Hepatocyte (in vitro differentiated cells): ENCODE measurements around the gene ZNHIT6. TPM values are rescaled to one million over a fixed set of nuclear protein-coding genes. Genes with fewer than 3 reads are reported as not detected.

Experiments
- DNase-seq: peaks from one replicate; pipeline ENCODE4 v3.0.0-alpha.2; 2016; ENCODE audit warnings: low spot score
- H2AFZ ChIP-seq: fragments of 200-600 bp; sonication (generic); 2 replicates; pipeline ENCODE4 v1.6.0; 2016; ENCODE audit warnings: antibody characterized with exemption, mild to moderate bottlenecking
- H3K27ac ChIP-seq: fragments of 200-600 bp; sonication (generic); 2 replicates; pipeline ENCODE4 v1.5.1; 2016; ENCODE audit warnings: mild to moderate bottlenecking
- H3K27me3 ChIP-seq: fragments of 200-600 bp; sonication (generic); 2 replicates; pipeline ENCODE4 v1.6.1; 2016
- H3K36me3 ChIP-seq: fragments of 200-600 bp; sonication (generic); replicated peaks from 2 replicates; pipeline ENCODE4 v1.5.1; 2016; ENCODE audit warnings: low read depth; ENCODE audit not compliant: insufficient read depth
- H3K4me1 ChIP-seq: fragments of 200-600 bp; sonication (generic); 2 replicates; pipeline ENCODE4 v1.5.1; 2016; ENCODE audit warnings: mild to moderate bottlenecking, moderate library complexity; ENCODE audit not compliant: insufficient read depth
- H3K4me2 ChIP-seq: fragments of 200-600 bp; sonication (generic); 2 replicates; pipeline ENCODE4 v1.6.0; 2016
- H3K4me3 ChIP-seq: fragments of 200-600 bp; sonication (generic); 2 replicates; pipeline ENCODE4 v1.5.1; 2016; ENCODE audit warnings: mild to moderate bottlenecking
- H3K79me2 ChIP-seq: fragments of 200-600 bp; sonication (generic); 2 replicates; pipeline ENCODE4 v1.6.0; 2017; ENCODE audit warnings: mild to moderate bottlenecking
- H3K9me2 ChIP-seq: fragments of 200-600 bp; sonication (generic); replicated peaks from 2 replicates; pipeline ENCODE4 v1.6.0; 2017; ENCODE audit warnings: mild to moderate bottlenecking; ENCODE audit not compliant: insufficient read depth
- H3K9me3 ChIP-seq: fragments of 200-600 bp; sonication (generic); 2 replicates; pipeline ENCODE4 v1.5.1; 2016; ENCODE audit warnings: low read depth, mild to moderate bottlenecking
- H4K20me1 ChIP-seq: fragments of 200-600 bp; sonication (generic); 2 replicates; pipeline ENCODE4 v1.6.0; 2016; ENCODE audit warnings: mild to moderate bottlenecking; ENCODE audit not compliant: insufficient read depth, poor library complexity, severe bottlenecking
- CTCF ChIP-seq: fragments of 200-600 bp; sonication (generic); IDR thresholded peaks from 2 replicates; pipeline ENCODE4 v1.5.1; 2016; ENCODE audit warnings: antibody characterized with exemption, mild to moderate bottlenecking; ENCODE audit not compliant: poor library complexity
- EZH2 ChIP-seq: fragments of 200-600 bp; sonication (generic); IDR thresholded peaks from 2 replicates; pipeline ENCODE4 v1.6.1; 2016; ENCODE audit warnings: antibody characterized with exemption, mild to moderate bottlenecking, borderline replicate concordance
- EZH2phosphoT487 ChIP-seq: fragments of 200-600 bp; sonication (generic); IDR thresholded peaks from one replicate; pipeline ENCODE4 v1.6.1; 2018; ENCODE audit warnings: antibody characterized with exemption, mild to moderate bottlenecking, low read depth, moderate library complexity; ENCODE audit not compliant: unreplicated experiment, severe bottlenecking
- WGBS: methylation state at CpG from one replicate; pipeline ENCODE4 v1.1.6; 2016; ENCODE audit warnings: low lambda C conversion rate; ENCODE audit errors: missing lambda C conversion rate; 5-methylcytosine and 5-hydroxymethylcytosine counted together
- polyA plus RNA-seq: library from polyadenylated mRNA; unstranded; fragments of >200 nt; fragmentation: Nextera tagmentation; extraction: Ambion mirVana; gene quantifications from 2 replicates; pipeline ENCODE4 v1.2.1, GENCODE V29; 2016
- total RNA-seq: library from RNA; depleted of rRNA; stranded (reverse); fragments of >200 nt; gene quantifications from 2 replicates; pipeline ENCODE4 v1.2.3, GENCODE V29; 2014

The ZNHIT6 gene
- total and polyA plus RNA-seq, 2 experiments from 2014 or later: 13.5 to 14.2 TPM

GRCh38 chr1:85683292-85684025 lies 24.8 kb downstream of the ZNHIT6 start:
- 96% methylated on average over 9 of the region's 9 CpGs for WGBS
- Histone ChIP-seq H3K79me2 (peaks cover 5% of the 10 kb centered on the region), H3K36me3 (no peaks in the 10 kb centered on the region), H3K4me2 (no peak overlapping the region), H3K9me3 (no peaks in the 10 kb centered on the region), H3K4me1 (no peaks in the 10 kb centered on the region), H3K27me3 (no peaks in the 10 kb centered on the region), H2AFZ (no peak overlapping the region), H3K4me3 (no peak overlapping the region), H3K27ac (no peak overlapping the region), H4K20me1 (no peaks in the 10 kb centered on the region), H3K9me2 (no peaks in the 10 kb centered on the region)
- no peak for DNase-seq
- no peak for TF ChIP-seq CTCF
- no peak for TF ChIP-seq EZH2phosphoT487
- no peak for TF ChIP-seq EZH2

GRCh38 chr1:85681087-85681486 lies 27.1 kb downstream of the ZNHIT6 start:
- H3K4me1 ChIP-seq: no peaks in the 10 kb centered on the region
- H3K27ac ChIP-seq: no peak overlapping the region
- no peaks in the 10 kb centered on the region for H4K20me1 ChIP-seq
- H3K4me3 ChIP-seq: no peak overlapping the region
- no peaks in the 10 kb centered on the region for H3K79me2 ChIP-seq
- H3K27me3 ChIP-seq: no peaks in the 10 kb centered on the region
- no peak overlapping the region for H3K4me2 ChIP-seq
- no peaks in the 10 kb centered on the region for H3K36me3 ChIP-seq
- no peak overlapping the region for H2AFZ ChIP-seq
- WGBS: 94% methylated on average over 2 of the region's 2 CpGs
- TF ChIP-seq EZH2 (no peak), CTCF (no peak), EZH2phosphoT487 (no peak)
- no peaks in the 10 kb centered on the region for H3K9me2 ChIP-seq
- H3K9me3 ChIP-seq: no peaks in the 10 kb centered on the region
- no peak for DNase-seq

- H3K4me3 ChIP-seq: no peak overlapping the region
- no peaks in the 10 kb centered on the region for H3K9me2 ChIP-seq
- no peak overlapping the region for H2AFZ ChIP-seq
- no peak overlapping the region for H3K4me2 ChIP-seq
- no peaks in the 10 kb centered on the region for H3K27me3 ChIP-seq
- DNase-seq: no peak
- H4K20me1 ChIP-seq: no peaks in the 10 kb centered on the region
- WGBS: 96% methylated on average over 1 of the region's 1 CpG
- no peaks in the 10 kb centered on the region for H3K36me3 ChIP-seq
- no peak for TF ChIP-seq CTCF
- TF ChIP-seq EZH2phosphoT487: no peak
- no peak for TF ChIP-seq EZH2
- no peaks in the 10 kb centered on the region for H3K4me1 ChIP-seq
- H3K27ac ChIP-seq: no peak overlapping the region
- H3K79me2 ChIP-seq: no peaks in the 10 kb centered on the region
- H3K9me3 ChIP-seq: no peaks in the 10 kb centered on the region
These were observed 30.0 kb downstream of the ZNHIT6 start for GRCh38 chr1:85678193-85678592.

GRCh38 chr1:85677656-85678055 lies 30.6 kb downstream of the ZNHIT6 start:
- no peaks in the 10 kb centered on the region for H4K20me1 ChIP-seq
- H3K4me3 ChIP-seq: no peak overlapping the region
- H3K79me2 ChIP-seq: no peaks in the 10 kb centered on the region
- H3K27ac ChIP-seq: no peak overlapping the region
- no peaks in the 10 kb centered on the region for H3K9me3 ChIP-seq
- no peak overlapping the region for H2AFZ ChIP-seq
- no peaks in the 10 kb centered on the region for H3K4me1 ChIP-seq
- WGBS: 96% methylated on average over 3 of the region's 3 CpGs
- no peak overlapping the region for H3K4me2 ChIP-seq
- H3K36me3 ChIP-seq: no peaks in the 10 kb centered on the region
- no peaks in the 10 kb centered on the region for H3K27me3 ChIP-seq
- no peaks in the 10 kb centered on the region for H3K9me2 ChIP-seq
- no peak for TF ChIP-seq CTCF
- TF ChIP-seq EZH2phosphoT487: no peak
- TF ChIP-seq EZH2: no peak
- DNase-seq: no peak
